Suprapubic skin (tissue), 4 donors: ENCODE data around the gene ANKS1A.

Experiments
- EP300 ChIP-seq: sonication (generic); formaldehyde crosslinking; IDR thresholded peaks from one replicate; pipeline ENCODE4 v1.6.1; 2017; ENCODE audit warnings: antibody characterized with exemption
- POLR2A ChIP-seq, 2 donors: fragments of 450-650 bp; IDR thresholded peaks; one replicate each; pipeline ENCODE4 v1.6.1; 2017; ENCODE audit warnings: antibody characterized with exemption in 2 of 2, mild to moderate bottlenecking in 2 of 2, moderate library complexity in 2 of 2
- POLR2AphosphoS5 ChIP-seq, 3 donors: sonication (generic); formaldehyde crosslinking; IDR thresholded peaks; one replicate each; pipeline ENCODE4 v1.6.1; 2017; ENCODE audit warnings: antibody characterized with exemption in 3 of 3
- TF ChIP-seq, protein P1 (sequence below), 2 donors: fragments of 200-600 bp in 1 of 2; fragments of 450-650 bp in 1 of 2; sonication (generic) in 1 of 2; IDR thresholded peaks; one replicate each; pipeline ENCODE4 v1.5.1; 2016 to 2019; ENCODE audit warnings: antibody characterized with exemption in 2 of 2, mild to moderate bottlenecking in 1 of 2, moderate library complexity in 1 of 2

DNA sequence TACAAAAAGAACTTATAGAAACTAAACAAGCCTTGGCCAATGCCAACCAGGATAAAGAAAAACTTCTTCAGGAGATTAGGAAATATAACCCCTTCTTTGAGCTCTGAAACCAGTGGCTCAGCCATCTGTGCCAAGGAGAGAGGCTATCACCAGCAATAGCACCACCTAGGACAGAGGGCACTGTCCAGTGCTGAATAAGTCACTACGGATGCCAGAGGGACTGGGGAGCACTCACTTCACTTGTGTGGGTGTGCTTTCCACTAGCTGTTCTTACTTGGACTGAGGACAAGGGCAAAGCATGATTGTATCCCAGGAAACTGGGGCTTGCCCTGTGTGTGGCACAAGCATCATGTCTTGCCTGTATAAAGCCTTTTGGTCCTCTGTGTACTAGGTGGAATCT lies 16.7 kb upstream of the ANKS1A start:
- TF ChIP-seq POLR2A (IDR thresholded peaks at IDR 0.05): no peak
- TF ChIP-seq, protein P1, sequence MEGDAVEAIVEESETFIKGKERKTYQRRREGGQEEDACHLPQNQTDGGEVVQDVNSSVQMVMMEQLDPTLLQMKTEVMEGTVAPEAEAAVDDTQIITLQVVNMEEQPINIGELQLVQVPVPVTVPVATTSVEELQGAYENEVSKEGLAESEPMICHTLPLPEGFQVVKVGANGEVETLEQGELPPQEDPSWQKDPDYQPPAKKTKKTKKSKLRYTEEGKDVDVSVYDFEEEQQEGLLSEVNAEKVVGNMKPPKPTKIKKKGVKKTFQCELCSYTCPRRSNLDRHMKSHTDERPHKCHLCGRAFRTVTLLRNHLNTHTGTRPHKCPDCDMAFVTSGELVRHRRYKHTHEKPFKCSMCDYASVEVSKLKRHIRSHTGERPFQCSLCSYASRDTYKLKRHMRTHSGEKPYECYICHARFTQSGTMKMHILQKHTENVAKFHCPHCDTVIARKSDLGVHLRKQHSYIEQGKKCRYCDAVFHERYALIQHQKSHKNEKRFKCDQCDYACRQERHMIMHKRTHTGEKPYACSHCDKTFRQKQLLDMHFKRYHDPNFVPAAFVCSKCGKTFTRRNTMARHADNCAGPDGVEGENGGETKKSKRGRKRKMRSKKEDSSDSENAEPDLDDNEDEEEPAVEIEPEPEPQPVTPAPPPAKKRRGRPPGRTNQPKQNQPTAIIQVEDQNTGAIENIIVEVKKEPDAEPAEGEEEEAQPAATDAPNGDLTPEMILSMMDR (IDR thresholded peaks at IDR 0.05): no peak
- TF ChIP-seq EP300: no peak
- no peak for TF ChIP-seq POLR2AphosphoS5 (IDR thresholded peaks at IDR 0.05)
